Fibroblast of villous mesenchyme (primary cell): Measurements from ENCODE around the gene CD300LF. TPM values are rescaled to one million over a fixed set of nuclear protein-coding genes. Genes with fewer than 3 reads are reported as not detected.
A peak's percentile ranks its signal among the peaks of the same experiment; 100 is the strongest.

Experiments used
- DNase-seq: peaks from one replicate; pipeline ENCODE4 v3.0.0-alpha.2; 2010; ENCODE audit warnings: low read depth
- H3K4me3 ChIP-seq: 2 replicates; pipeline ENCODE4 v1.5.1; 2011; ENCODE audit warnings: low read depth, mild to moderate bottlenecking, low read length
- total RNA-seq: library from RNA; depleted of rRNA; stranded (reverse); fragments of >200 nt; gene quantifications from 2 replicates; pipeline ENCODE4 v1.2.3, GENCODE V29; 2012
- TF ChIP-seq, protein P1 (sequence below): IDR thresholded peaks from 2 replicates; pipeline ENCODE4 v1.5.1; 2012; ENCODE audit warnings: low read depth, mild to moderate bottlenecking, low read length; ENCODE audit not compliant: insufficient read depth

The CD300LF gene
- total RNA-seq, 1 donor: not detected

DNA sequence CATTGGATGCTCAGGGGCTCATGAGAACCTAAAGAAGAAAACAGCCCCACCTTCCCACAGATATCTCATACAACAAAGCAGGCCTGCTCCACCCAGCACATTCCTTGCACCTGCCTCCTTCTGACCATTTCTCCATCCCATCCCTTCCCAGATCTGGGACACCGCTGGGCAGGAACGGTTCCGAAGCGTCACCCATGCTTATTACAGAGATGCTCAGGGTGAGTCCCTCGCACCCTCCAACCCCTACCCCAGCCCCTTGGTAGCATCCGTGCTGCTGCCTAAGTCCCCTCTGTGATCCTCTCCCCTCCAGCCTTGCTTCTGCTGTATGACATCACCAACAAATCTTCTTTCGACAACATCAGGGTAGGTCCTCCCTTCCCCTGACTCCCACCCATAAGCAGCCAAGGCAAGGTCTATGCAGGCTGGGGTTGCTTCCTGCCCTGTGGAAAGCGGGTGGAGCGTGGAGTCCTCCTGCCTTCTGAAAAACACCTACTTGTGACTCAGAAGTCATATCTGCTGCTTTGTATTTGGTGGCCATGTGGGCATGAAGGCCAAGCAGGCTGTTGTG lies 30.3 kb upstream of the CD300LF start:
- TF ChIP-seq, protein P1, sequence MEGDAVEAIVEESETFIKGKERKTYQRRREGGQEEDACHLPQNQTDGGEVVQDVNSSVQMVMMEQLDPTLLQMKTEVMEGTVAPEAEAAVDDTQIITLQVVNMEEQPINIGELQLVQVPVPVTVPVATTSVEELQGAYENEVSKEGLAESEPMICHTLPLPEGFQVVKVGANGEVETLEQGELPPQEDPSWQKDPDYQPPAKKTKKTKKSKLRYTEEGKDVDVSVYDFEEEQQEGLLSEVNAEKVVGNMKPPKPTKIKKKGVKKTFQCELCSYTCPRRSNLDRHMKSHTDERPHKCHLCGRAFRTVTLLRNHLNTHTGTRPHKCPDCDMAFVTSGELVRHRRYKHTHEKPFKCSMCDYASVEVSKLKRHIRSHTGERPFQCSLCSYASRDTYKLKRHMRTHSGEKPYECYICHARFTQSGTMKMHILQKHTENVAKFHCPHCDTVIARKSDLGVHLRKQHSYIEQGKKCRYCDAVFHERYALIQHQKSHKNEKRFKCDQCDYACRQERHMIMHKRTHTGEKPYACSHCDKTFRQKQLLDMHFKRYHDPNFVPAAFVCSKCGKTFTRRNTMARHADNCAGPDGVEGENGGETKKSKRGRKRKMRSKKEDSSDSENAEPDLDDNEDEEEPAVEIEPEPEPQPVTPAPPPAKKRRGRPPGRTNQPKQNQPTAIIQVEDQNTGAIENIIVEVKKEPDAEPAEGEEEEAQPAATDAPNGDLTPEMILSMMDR: no peak
- DNase-seq: no peak
- no peak overlapping the region for H3K4me3 ChIP-seq

- no peak for DNase-seq
- H3K4me3 ChIP-seq: no peak overlapping the region
- TF ChIP-seq, protein P1: no peak
Observed at GRCh38 chr17:74742153-74742515, 29.4 kb upstream of the CD300LF start.

DNA sequence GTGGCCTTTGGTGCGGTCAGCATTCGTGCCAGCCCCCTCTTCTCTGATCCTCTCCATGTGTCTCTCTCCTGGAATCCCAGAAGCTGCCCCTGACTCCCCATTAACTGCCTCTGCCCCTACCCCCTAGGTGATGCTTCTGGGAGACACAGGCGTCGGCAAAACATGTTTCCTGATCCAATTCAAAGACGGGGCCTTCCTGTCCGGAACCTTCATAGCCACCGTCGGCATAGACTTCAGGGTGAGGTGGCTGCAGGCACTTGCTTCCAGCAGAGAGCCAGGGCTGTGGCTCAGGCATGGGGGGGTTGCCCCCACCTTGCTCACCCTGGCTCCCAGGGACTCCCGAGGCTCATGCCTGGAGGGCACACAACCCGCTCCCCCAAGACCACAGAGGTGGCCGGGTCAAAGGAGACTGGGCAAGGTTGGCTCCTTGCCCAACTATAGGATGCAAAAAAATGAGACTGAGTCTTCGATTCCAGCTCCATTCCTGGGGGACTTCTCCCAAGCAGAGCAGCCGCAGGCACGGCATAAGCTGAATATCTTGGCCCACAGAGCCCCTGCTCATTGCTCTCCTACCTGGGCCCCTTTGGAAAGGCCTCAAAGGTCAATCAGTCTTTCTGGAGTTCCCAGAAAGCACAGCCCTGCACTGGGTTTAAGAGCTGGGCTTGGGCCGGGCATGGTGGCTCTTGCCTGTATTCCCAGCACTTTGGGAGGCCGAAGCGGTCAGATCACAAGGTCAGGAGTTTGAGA lies 28.1 kb upstream of the CD300LF start:
- H3K4me3 ChIP-seq: no peak overlapping the region
- TF ChIP-seq, protein P1: no peak
- no peak for DNase-seq

GRCh38 chr17:74740173-74740572 lies 27.4 kb upstream of the CD300LF start:
- TF ChIP-seq, protein P1: no peak

DNA sequence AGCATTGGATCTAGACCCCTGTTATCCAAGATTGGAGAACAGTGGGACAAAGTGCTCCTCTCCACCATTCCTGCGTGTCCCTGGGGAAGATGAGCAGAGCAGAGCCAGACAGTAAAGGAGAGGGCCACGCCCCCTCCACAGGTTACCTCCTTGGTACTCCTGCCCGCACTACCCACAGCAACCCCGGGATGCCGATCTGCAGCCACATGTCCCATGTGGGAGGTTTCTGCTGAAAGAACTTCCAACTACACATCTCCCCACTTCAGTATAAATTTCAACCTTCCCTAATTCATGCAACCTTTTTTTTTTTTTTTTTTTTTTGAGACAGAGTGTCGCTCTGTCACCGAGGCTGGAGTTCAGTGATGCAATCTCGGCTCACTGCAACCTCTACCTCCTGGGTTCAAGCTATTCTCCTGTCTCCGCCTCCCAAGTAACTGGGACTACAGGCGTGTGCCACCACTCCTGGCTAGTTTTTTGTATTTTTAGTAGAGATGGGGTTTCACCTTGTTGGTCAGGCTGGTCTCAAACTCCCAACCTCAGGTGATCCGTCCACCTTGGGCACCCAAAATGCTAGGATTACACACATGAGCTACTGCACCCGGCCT lies 26.6 kb upstream of the CD300LF start:
- no peak overlapping the region for H3K4me3 ChIP-seq
- TF ChIP-seq, protein P1: no peak
- no peak for DNase-seq

More at GRCh38 chr17:74740173-74740572, 27.4 kb upstream of the CD300LF start:
- H3K4me3 ChIP-seq: no peak overlapping the region
- no peak for DNase-seq

GRCh38 chr17:74738051-74738996 lies 25.6 kb upstream of the CD300LF start:
- DNase-seq: no peak
- H3K4me3 ChIP-seq: peak overlapping the region; percentile 14
- TF ChIP-seq, protein P1: no peak
